ENCODE results near the gene TTC12. TPM values are rescaled to one million over a fixed set of nuclear protein-coding genes. Genes with fewer than 3 reads are reported as not detected.
A peak's percentile ranks its signal among the peaks of the same experiment; 100 is the strongest.

The TTC12 gene
- polyA plus RNA-seq, 1 donor (not counting 4 experiments of a cell fraction or from before 2014, with no cell fraction given), result 27.3 TPM

GRCh38 chr11:113314065-113314388, 356 bp upstream of the TTC12 start:
- TF ChIP-seq CTCF (optimal IDR thresholded peaks at IDR 0.05 in 1 of 3, IDR thresholded peaks at IDR 0.05 in 1 of 3, conservative IDR thresholded peaks at IDR 0.05 in 1 of 3; ENCODE audit: extremely low read depth in 1 of 3, insufficient read depth in 2 of 3, low read length in 3 of 3), result no peak
- TF ChIP-seq EZH2 (IDR thresholded peaks at IDR 0.05; ENCODE audit: low read length), result no peak
- H3K9ac ChIP-seq (ENCODE audit: control insufficient read depth, extremely low read depth, insufficient read depth, low read length), result peak overlapping the region; percentile 61
- H3K27me3 ChIP-seq (ENCODE audit: control insufficient read depth, extremely low read depth, insufficient read depth, low read length), result no peaks in the 10 kb centered on the region
- H3K9me1 ChIP-seq (ENCODE audit: control insufficient read depth, extremely low read depth, insufficient read depth, low read length), result no peaks in the 10 kb centered on the region
- H3K27ac ChIP-seq (ENCODE audit: control insufficient read depth, insufficient read depth, low read length), result peak overlapping the region; percentile 65
- no peaks in the 10 kb centered on the region for H3K9me3 ChIP-seq (ENCODE audit: control insufficient read depth, low read depth, low read length)
- DNase-seq (ENCODE audit: low read depth, low spot score), result no peak
- peak overlapping the region; percentile 86 for H2AFZ ChIP-seq (ENCODE audit: control insufficient read depth, low read length)
- peaks cover 0 to 2% of the 10 kb centered on the region in 2 experiments for H3K36me3 ChIP-seq (ENCODE audit: control insufficient read depth in 2 of 2, extremely low read depth in 1 of 2, insufficient read depth in 2 of 2, low read length in 2 of 2)
- H3K79me2 ChIP-seq (ENCODE audit: control insufficient read depth, insufficient read depth, low read length), result peaks cover 12% of the 10 kb centered on the region
- no peaks in the 10 kb centered on the region for H4K20me1 ChIP-seq (ENCODE audit: control insufficient read depth, extremely low read depth, insufficient read depth, low read length)
- dilution Hi-C loops (cut with MboI; ENCODE audit: extremely low pct_ligation_motif_present, low sequenced_read_pairs), result no loop called here
- peaks cover 26% of the 10 kb centered on the region for H3K4me1 ChIP-seq (ENCODE audit: control insufficient read depth, extremely low read depth, insufficient read depth, low read length)
- peak overlapping the region; percentile 49 to 71 (median 67) for H3K4me3 ChIP-seq (ENCODE audit: control insufficient read depth in 2 of 3, extremely low read depth in 1 of 3, insufficient read depth in 2 of 3, low read depth in 1 of 3, low read length in 3 of 3)
- peak overlapping the region; percentile 80 for H3K4me2 ChIP-seq (ENCODE audit: control insufficient read depth, extremely low read depth, insufficient read depth, low read depth, low read length)
- no peak for FAIRE-seq

GRCh38 chr11:113315811-113316210, 1.4 kb downstream of the TTC12 start:
- H3K4me1 ChIP-seq (ENCODE audit: control insufficient read depth, extremely low read depth, insufficient read depth, low read length), result peaks cover 26% of the 10 kb centered on the region
- dilution Hi-C loops (cut with MboI; ENCODE audit: extremely low pct_ligation_motif_present, low sequenced_read_pairs), result no loop called here
- peak overlapping the region; percentile 89 for H3K27ac ChIP-seq (ENCODE audit: control insufficient read depth, insufficient read depth, low read length)
- H3K9ac ChIP-seq (ENCODE audit: control insufficient read depth, extremely low read depth, insufficient read depth, low read length), result peak overlapping the region; percentile 91
- TF ChIP-seq EZH2 (IDR thresholded peaks at IDR 0.05; ENCODE audit: low read length), result no peak
- TF ChIP-seq CTCF (optimal IDR thresholded peaks at IDR 0.05 in 1 of 3, IDR thresholded peaks at IDR 0.05 in 1 of 3, conservative IDR thresholded peaks at IDR 0.05 in 1 of 3; ENCODE audit: extremely low read depth in 1 of 3, insufficient read depth in 2 of 3, low read length in 3 of 3), result no peak
- peaks cover 12% of the 10 kb centered on the region for H3K79me2 ChIP-seq (ENCODE audit: control insufficient read depth, insufficient read depth, low read length)
- H3K4me3 ChIP-seq (ENCODE audit: control insufficient read depth in 2 of 3, extremely low read depth in 1 of 3, insufficient read depth in 2 of 3, low read depth in 1 of 3, low read length in 3 of 3), result peak overlapping the region; percentile 71 to 84 (median 78)
- DNase-seq (ENCODE audit: low read depth, low spot score) (no peak), FAIRE-seq (no peak)
- no peak overlapping the region for H2AFZ ChIP-seq (ENCODE audit: control insufficient read depth, low read length)
- no peaks in the 10 kb centered on the region for H3K9me1 ChIP-seq (ENCODE audit: control insufficient read depth, extremely low read depth, insufficient read depth, low read length)
- no peaks in the 10 kb centered on the region for H4K20me1 ChIP-seq (ENCODE audit: control insufficient read depth, extremely low read depth, insufficient read depth, low read length)
- H3K36me3 ChIP-seq (ENCODE audit: control insufficient read depth in 2 of 2, extremely low read depth in 1 of 2, insufficient read depth in 2 of 2, low read length in 2 of 2), result peaks cover 0 to 7% of the 10 kb centered on the region in 2 experiments
- no peaks in the 10 kb centered on the region for H3K9me3 ChIP-seq (ENCODE audit: control insufficient read depth, low read depth, low read length)
- H3K4me2 ChIP-seq (ENCODE audit: control insufficient read depth, extremely low read depth, insufficient read depth, low read depth, low read length), result peak overlapping the region; percentile 95
- no peaks in the 10 kb centered on the region for H3K27me3 ChIP-seq (ENCODE audit: control insufficient read depth, extremely low read depth, insufficient read depth, low read length)

Measured in keratinocyte (primary cell).